VCaP (cell line): ENCODE results near the gene TTC21A.

Source experiments
- H3K27ac ChIP-seq: fragments of 450-650 bp; 2 replicates; pipeline ENCODE4 v1.5.1; 2017
- TF ChIP-seq, protein P1 (sequence below): fragments of 450-650 bp; conservative IDR thresholded peaks from 2 replicates; pipeline ENCODE4 v1.5.1; 2017; ENCODE audit warnings: mild to moderate bottlenecking, moderate library complexity

Gene TTC21A

DNA sequence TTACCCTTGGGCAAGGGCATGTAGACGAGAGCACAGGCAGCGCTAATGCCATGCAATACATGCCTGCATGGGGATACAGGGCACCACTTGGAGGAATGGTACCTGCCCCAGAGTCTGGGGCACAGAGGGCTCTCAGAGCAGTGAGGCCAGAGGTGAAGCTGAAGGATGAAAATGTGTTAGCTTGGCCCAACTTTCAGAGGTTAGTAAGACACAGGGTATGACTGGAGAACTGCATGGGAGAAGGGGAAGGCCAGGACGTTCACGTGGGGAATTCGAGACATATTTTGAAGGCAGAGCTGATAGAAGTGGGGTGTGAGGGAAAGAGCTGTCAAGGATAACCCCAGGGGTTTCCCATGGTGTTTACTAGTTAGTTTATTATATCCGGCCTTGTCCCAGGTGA lies 26.3 kb downstream of the TTC21A start:
- H3K27ac ChIP-seq, result no peak overlapping the region
- TF ChIP-seq, protein P1, sequence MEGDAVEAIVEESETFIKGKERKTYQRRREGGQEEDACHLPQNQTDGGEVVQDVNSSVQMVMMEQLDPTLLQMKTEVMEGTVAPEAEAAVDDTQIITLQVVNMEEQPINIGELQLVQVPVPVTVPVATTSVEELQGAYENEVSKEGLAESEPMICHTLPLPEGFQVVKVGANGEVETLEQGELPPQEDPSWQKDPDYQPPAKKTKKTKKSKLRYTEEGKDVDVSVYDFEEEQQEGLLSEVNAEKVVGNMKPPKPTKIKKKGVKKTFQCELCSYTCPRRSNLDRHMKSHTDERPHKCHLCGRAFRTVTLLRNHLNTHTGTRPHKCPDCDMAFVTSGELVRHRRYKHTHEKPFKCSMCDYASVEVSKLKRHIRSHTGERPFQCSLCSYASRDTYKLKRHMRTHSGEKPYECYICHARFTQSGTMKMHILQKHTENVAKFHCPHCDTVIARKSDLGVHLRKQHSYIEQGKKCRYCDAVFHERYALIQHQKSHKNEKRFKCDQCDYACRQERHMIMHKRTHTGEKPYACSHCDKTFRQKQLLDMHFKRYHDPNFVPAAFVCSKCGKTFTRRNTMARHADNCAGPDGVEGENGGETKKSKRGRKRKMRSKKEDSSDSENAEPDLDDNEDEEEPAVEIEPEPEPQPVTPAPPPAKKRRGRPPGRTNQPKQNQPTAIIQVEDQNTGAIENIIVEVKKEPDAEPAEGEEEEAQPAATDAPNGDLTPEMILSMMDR, result no peak

DNA sequence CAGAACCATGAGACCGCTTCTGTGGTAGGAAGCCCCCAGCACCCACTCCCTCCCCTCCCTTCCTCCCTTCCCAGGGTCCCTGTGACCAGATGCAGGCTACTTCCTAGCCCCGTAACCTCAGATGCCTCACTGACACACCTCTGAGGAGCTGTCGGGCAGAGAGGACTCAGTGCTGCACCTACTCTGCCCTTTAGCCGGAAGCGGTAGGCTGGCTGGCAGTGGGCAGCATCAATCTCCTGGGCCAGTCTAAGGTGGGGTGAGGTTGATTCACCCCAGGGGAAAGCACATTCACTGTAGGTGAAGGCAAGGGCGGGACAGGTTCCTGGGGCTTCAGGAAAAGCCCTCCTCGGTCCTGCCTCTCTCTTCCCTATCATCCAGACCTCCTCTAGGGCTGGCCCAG lies 26.8 kb downstream of the TTC21A start:
- H3K27ac ChIP-seq, result no peak overlapping the region
- TF ChIP-seq, protein P1, result no peak

- TF ChIP-seq, protein P1, result no peak
- no peak overlapping the region for H3K27ac ChIP-seq
These were observed 27.8 kb downstream of the TTC21A start for GRCh38 chr3:39135170-39135805.

DNA sequence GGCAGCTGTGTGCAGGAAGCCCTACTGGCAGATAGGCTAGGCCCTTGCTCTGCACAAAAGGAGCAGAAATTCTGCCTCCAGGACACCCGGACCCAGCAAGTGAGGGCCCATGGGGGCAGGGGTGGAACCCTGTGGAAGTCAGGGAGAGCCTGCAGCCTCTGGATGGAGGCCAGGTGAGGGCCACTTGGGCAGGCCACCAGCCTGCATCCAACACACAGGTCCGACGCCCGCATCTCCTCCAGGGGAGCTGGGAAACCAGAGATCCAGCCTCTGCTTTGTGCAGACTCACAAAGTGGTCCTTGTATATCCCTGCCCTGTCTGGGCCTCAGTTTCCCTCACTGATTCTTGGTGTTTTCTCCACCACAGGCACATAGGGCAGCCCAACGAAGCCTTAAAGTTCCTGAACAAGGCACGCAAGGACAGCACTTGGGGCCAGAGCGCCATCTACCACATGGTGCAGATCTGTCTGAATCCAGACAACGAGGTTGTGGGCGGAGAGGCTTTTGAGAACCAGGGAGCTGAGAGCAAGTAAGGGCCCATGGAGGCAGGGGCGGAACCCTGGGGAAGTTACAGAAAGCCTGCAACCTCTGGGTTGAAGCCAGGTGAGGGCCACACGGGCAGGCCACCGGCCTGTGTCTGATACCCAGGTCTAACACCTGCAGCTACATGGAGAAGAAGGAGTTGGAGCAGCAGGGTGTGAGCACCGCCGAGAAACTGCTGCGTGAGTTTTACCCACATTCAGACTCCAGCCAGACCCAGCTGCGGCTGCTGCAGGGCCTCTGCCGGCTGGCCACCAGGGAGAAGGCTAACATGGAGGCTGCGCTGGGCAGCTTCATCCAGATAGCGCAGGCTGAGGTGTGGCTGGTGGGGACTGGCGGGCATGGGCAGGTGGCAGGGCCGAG lies 29.3 kb downstream of the TTC21A start:
- TF ChIP-seq, protein P1, result no peak
- no peak overlapping the region for H3K27ac ChIP-seq

GRCh38 chr3:39137435-39137936 lies 30.0 kb downstream of the TTC21A start:
- no peak overlapping the region for H3K27ac ChIP-seq
- TF ChIP-seq, protein P1, result no peak

GRCh38 chr3:39137991-39138803 lies 30.7 kb downstream of the TTC21A start:
- peak overlapping the region; percentile 99 for H3K27ac ChIP-seq
- TF ChIP-seq, protein P1, result no peak
